K562 treated with DMSO at 1 percent for 4 hours (cell line): ENCODE results near the gene PGF. TPM values are rescaled to one million over a fixed set of nuclear protein-coding genes. Genes with fewer than 3 reads are reported as not detected.

Experiments used
- total RNA-seq: library from RNA; unstranded; fragments of 300-600 nt; gene quantifications from 2 replicates; pipeline ENCODE4 v1.2.3, GENCODE V29; 2022; ENCODE audit not compliant: insufficient read depth

Gene PGF
- 1.3 and 1.8 TPM in 2 replicates for total RNA-seq

GRCh38 chr14:74955229-74956026 is at the start of gene PGF:
PGF (minus strand) TSS chr14:74955597; CDS start chr14:74955242, 355 bp downstream.

GRCh38 chr14:75002392-75003249 is 47.2 kb upstream of the PGF start, which contains the start of gene EIF2B2:
EIF2B2 (plus strand) TSS chr14:75002921; CDS start chr14:75002991, 70 bp downstream.

GRCh38 chr14:74922752-74923401 is 32.5 kb downstream of the PGF start, which contains the start of gene RPS6KL1:
RPS6KL1 (minus strand) TSS chr14:74923260; CDS start chr14:74921541, 1,719 bp downstream.

Other genes starting within 250 kb of the PGF start
- gene AREL1, start 242.5 kb downstream of the PGF start, total RNA-seq, result 13.4 and 14.4 TPM in 2 replicates
- gene FCF1, start 242.5 kb downstream of the PGF start, total RNA-seq, result 23.1 and 28.1 TPM in 2 replicates
- 14.3 and 15.8 TPM in 2 replicates for gene YLPM1, start 192.3 kb downstream of the PGF start, total RNA-seq
- 0.34 TPM in 1 of 2 replicates, not detected in the other for gene PROX2, start 79.5 kb downstream of the PGF start, total RNA-seq
- 37.0 and 38.4 TPM in 2 replicates for gene DLST, start 73.7 kb downstream of the PGF start, total RNA-seq
- gene RPS6KL1, start 32.3 kb downstream of the PGF start, total RNA-seq, result 1.2 and 4.9 TPM in 2 replicates
- gene EIF2B2, start 47.3 kb upstream of the PGF start, total RNA-seq, result 14.4 and 18.2 TPM in 2 replicates
- 0.51 and 2.8 TPM in 2 replicates for gene MLH3, start 95.9 kb upstream of the PGF start, total RNA-seq
- gene ACYP1, start 108.4 kb upstream of the PGF start, total RNA-seq, result 24.6 and 26.2 TPM in 2 replicates
- gene ZC2HC1C, start 114.0 kb upstream of the PGF start, total RNA-seq, result 4.2 and 5.8 TPM in 2 replicates
- gene NEK9, start 171.5 kb upstream of the PGF start, total RNA-seq, result 17.6 and 19.4 TPM in 2 replicates
- gene TMED10, start 221.0 kb upstream of the PGF start, total RNA-seq, result 65.5 and 76.6 TPM in 2 replicates